Endothelial cell of umbilical vein (primary cell): ENCODE data around the gene EPC1. TPM values are rescaled to one million over a fixed set of nuclear protein-coding genes. Genes with fewer than 3 reads are reported as not detected.

Experiments used
- BruUV-seq: library from RNA; stranded (reverse); fragments of 400-500 nt; replicated peaks from 2 replicates; lab custom pipeline; 2021; lab: Mats Ljungman, UMichigan
- CTCF ChIA-PET: fragments of 300-600, 350-600 bp; sonication (Branson Sonifier 250); formaldehyde crosslinking; loops from one replicate; lab custom pipeline; 2021; ENCODE audit warnings: antibody characterized with exemption, inconsistent platforms; lab: Charles Lee
- POLR2A ChIA-PET: fragments of 300-600, 350-600 bp; sonication (Branson Sonifier 250); formaldehyde crosslinking; loops from one replicate; lab custom pipeline; 2021; ENCODE audit warnings: antibody characterized with exemption, inconsistent platforms; lab: Charles Lee
- DNase-seq: peaks from one replicate; pipeline ENCODE4 v3.0.0-alpha.2; 2011; ENCODE audit warnings: low read depth, low spot score
- FAIRE-seq: peaks from 2 replicates; lab custom pipeline; 2011; peaks lifted over from hg19 to GRCh38; lab: Jason Lieb, UNC
- H2AFZ ChIP-seq: 2 replicates; pipeline ENCODE4 v1.6.0; 2012; ENCODE audit warnings: low read depth, low read length, control low read depth, inconsistent platforms
- H3K27ac ChIP-seq: 2 replicates; pipeline ENCODE4 v1.5.1; 2011; ENCODE audit warnings: low read depth, mild to moderate bottlenecking, control low read depth, low read length, moderate library complexity; ENCODE audit not compliant: insufficient read depth
- H3K27me3 ChIP-seq, 2 experiments: 2 replicates each; pipeline versions ENCODE4 v1.6.0 to v1.6.1; 2011; ENCODE audit warnings: low read length in 2 of 2, mixed read lengths in 1 of 2; ENCODE audit not compliant: control insufficient read depth in 2 of 2, insufficient read depth in 2 of 2
- H3K36me3 ChIP-seq, 2 experiments: 2 replicates in 1 of 2; 3 replicates in 1 of 2; pipeline ENCODE4 v1.5.1; 2011; ENCODE audit warnings: low read length in 2 of 2, mild to moderate bottlenecking in 1 of 2, moderate library complexity in 1 of 2; ENCODE audit not compliant: control insufficient read depth in 2 of 2, insufficient read depth in 2 of 2; ENCODE audit errors: extremely low read depth in 1 of 2
- H3K4me1 ChIP-seq: 3 replicates; pipeline ENCODE4 v1.5.1; 2011; ENCODE audit warnings: mild to moderate bottlenecking, low read length; ENCODE audit not compliant: control insufficient read depth, insufficient read depth; ENCODE audit errors: extremely low read depth
- H3K4me2 ChIP-seq: 2 replicates; pipeline ENCODE4 v1.6.1; 2011; ENCODE audit warnings: low read length, control low read depth, mixed read lengths; ENCODE audit not compliant: insufficient read depth
- H3K4me3 ChIP-seq, 3 experiments: fragments of 200-600 bp in 1 of 3; sonication (generic), shearing (Covaris generic) in 1 of 3; replicated peaks in 1 of 3; 2 replicates each; pipeline ENCODE4 v1.5.1; 2011 to 2016; ENCODE audit warnings: control low read depth in 3 of 3, low read length in 3 of 3, mild to moderate bottlenecking in 2 of 3, inconsistent platforms in 1 of 3, low read depth in 1 of 3, moderate library complexity in 1 of 3; ENCODE audit not compliant: insufficient read depth in 1 of 3
- H3K79me2 ChIP-seq: 2 replicates; pipeline ENCODE4 v1.6.0; 2012; ENCODE audit warnings: low read length, inconsistent platforms; ENCODE audit not compliant: control insufficient read depth, insufficient read depth
- H3K9ac ChIP-seq: replicated peaks from 2 replicates; pipeline ENCODE3; 2011; ENCODE audit warnings: low read length, control low read depth; ENCODE audit not compliant: insufficient read depth; ENCODE audit errors: extremely low read depth
- H3K9me1 ChIP-seq: replicated peaks from 3 replicates; pipeline ENCODE4 v1.6.0; 2011; ENCODE audit warnings: mild to moderate bottlenecking, low read length; ENCODE audit not compliant: control insufficient read depth, insufficient read depth; ENCODE audit errors: extremely low read depth
- H3K9me3 ChIP-seq: replicated peaks from 2 replicates; pipeline ENCODE4 v1.5.1; 2012; ENCODE audit warnings: low read length, inconsistent platforms; ENCODE audit not compliant: control insufficient read depth, insufficient read depth
- H4K20me1 ChIP-seq: replicated peaks from 2 replicates; pipeline ENCODE3; 2011; ENCODE audit warnings: mild to moderate bottlenecking, low read length; ENCODE audit not compliant: control insufficient read depth, insufficient read depth; ENCODE audit errors: extremely low read depth
- EZH2 ChIP-seq: IDR thresholded peaks from 2 replicates; pipeline ENCODE4 v1.6.1; 2012; ENCODE audit warnings: borderline replicate concordance, low read depth, mild to moderate bottlenecking, moderate library complexity, low read length, inconsistent platforms; ENCODE audit not compliant: severe bottlenecking
- FOS ChIP-seq: IDR thresholded peaks from 2 replicates; pipeline ENCODE4 v1.6.1; 2011; ENCODE audit warnings: mild to moderate bottlenecking, low read length, moderate library complexity, borderline replicate concordance; ENCODE audit not compliant: insufficient read depth
- GATA2 ChIP-seq: IDR thresholded peaks from 2 replicates; pipeline ENCODE4 v1.7.0; 2011; ENCODE audit warnings: low read depth, mild to moderate bottlenecking, moderate library complexity, mixed read lengths, low read length; ENCODE audit not compliant: insufficient read length, insufficient read depth
- JUN ChIP-seq: IDR thresholded peaks from 2 replicates; pipeline ENCODE4 v1.6.1; 2011; ENCODE audit warnings: borderline replicate concordance, low read depth; ENCODE audit not compliant: insufficient read length, insufficient read depth
- MYC ChIP-seq: IDR thresholded peaks from one replicate; pipeline ENCODE4 v1.6.1; 2011; ENCODE audit warnings: mild to moderate bottlenecking, low read depth, low read length
- POLR2A ChIP-seq: IDR thresholded peaks from 2 replicates; pipeline ENCODE4 v1.6.1; 2012; ENCODE audit warnings: low read depth, mild to moderate bottlenecking, control low read depth, low read length
- POLR2AphosphoS5 ChIP-seq: IDR thresholded peaks from 2 replicates; pipeline ENCODE4 v1.6.1; 2012; ENCODE audit warnings: low read depth, mild to moderate bottlenecking, control low read depth, low read length, moderate library complexity; ENCODE audit not compliant: insufficient read depth
- dilution Hi-C: fragments of 300-500 bp; cut with MboI; formaldehyde crosslinking; loops from one replicate; pipeline ENCODE4 v1.15.0; 2019; ENCODE audit warnings: low sequenced_read_pairs; ENCODE audit not compliant: extremely low pct_ligation_motif_present
- intact Hi-C: fragments of 100-400 bp; cut with micrococcal nuclease; formaldehyde crosslinking; loops from one replicate; pipeline ENCODE4 v1.10.0; 2022
- polyA plus RNA-seq, 4 experiments: library from polyadenylated mRNA; depleted of rRNA in 3 of 4; stranded (reverse) in 3 of 4; unstranded in 1 of 4; fragments of >200 nt; gene quantifications; 2 replicates each; pipeline versions ENCODE4 v1.2.1 to v1.2.3, GENCODE V29; 2011 to 2012; ENCODE audit warnings: missing spikeins in 1 of 4
- total RNA-seq: library from RNA; stranded (reverse); gene quantifications from 2 replicates; pipeline ENCODE4 v1.2.3, GENCODE V29; 2021
- TF ChIP-seq, protein P1 (sequence below): IDR thresholded peaks from 2 replicates; pipeline ENCODE4 v1.6.1; 2011; ENCODE audit not compliant: insufficient read depth, insufficient read length
- TF ChIP-seq, protein P2 (sequence below), 2 donors: IDR thresholded peaks; 1 replicate in 1 of 2; 2 replicates in 1 of 2; pipeline ENCODE4 v1.5.1; 2011; ENCODE audit warnings: low read length in 2 of 2, mild to moderate bottlenecking in 2 of 2, moderate library complexity in 2 of 2, control low read depth in 1 of 2, inconsistent platforms in 1 of 2, low read depth in 1 of 2; ENCODE audit not compliant: insufficient read depth in 1 of 2; ENCODE audit errors: extremely low read depth in 1 of 2

EPC1 gene
- total and polyA plus RNA-seq, 2 donors (not counting 3 experiments of a cell fraction or from before 2014, with no cell fraction given): 27.9 to 39.0 TPM

GRCh38 chr10:32386623-32387260 lies 39.8 kb upstream of the EPC1 start:
- intact Hi-C loops (no loop called here), dilution Hi-C loops (no loop called here)
- ChIA-PET POLR2A (no interaction called here), CTCF (no interaction called here)
- Histone ChIP-seq H4K20me1 (no peaks in the 10 kb centered on the region), H3K36me3 (no peaks in the 10 kb centered on the region), H3K9me1 (no peaks in the 10 kb centered on the region), H3K27me3 (peaks cover 2 to 4% of the 10 kb centered on the region in 2 experiments), H3K9ac (no peak overlapping the region), H3K9me3 (no peaks in the 10 kb centered on the region), H3K4me1 (no peaks in the 10 kb centered on the region), H3K27ac (no peak overlapping the region), H3K4me2 (no peak overlapping the region), H2AFZ (no peak overlapping the region), H3K79me2 (no peaks in the 10 kb centered on the region), H3K4me3 (no peak overlapping the region)
- BruUV-seq: no TSS peak
- FAIRE-seq (no peak), DNase-seq (no peak)
- TF ChIP-seq GATA2 (no peak), FOS (no peak), POLR2A (no peak), EZH2 (no peak)
- TF ChIP-seq, protein P1, sequence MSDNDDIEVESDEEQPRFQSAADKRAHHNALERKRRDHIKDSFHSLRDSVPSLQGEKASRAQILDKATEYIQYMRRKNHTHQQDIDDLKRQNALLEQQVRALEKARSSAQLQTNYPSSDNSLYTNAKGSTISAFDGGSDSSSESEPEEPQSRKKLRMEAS: no peak

GRCh38 chr10:32384171-32384570 lies 37.2 kb upstream of the EPC1 start:
- POLR2A ChIA-PET: no interaction called here

More at GRCh38 chr10:32384171-32384570, 37.2 kb upstream of the EPC1 start:
- no peak overlapping the region for H3K4me3 ChIP-seq
- DNase-seq (no peak), FAIRE-seq (no peak)
- no peaks in the 10 kb centered on the region for H3K79me2 ChIP-seq
- BruUV-seq: no TSS peak
- H3K27ac ChIP-seq: no peak overlapping the region
- no peaks in the 10 kb centered on the region for H4K20me1 ChIP-seq
- H3K9me1 ChIP-seq: no peaks in the 10 kb centered on the region
- H3K9ac ChIP-seq: no peak overlapping the region
- H3K9me3 ChIP-seq: no peaks in the 10 kb centered on the region
- H2AFZ ChIP-seq: no peak overlapping the region
- TF ChIP-seq POLR2A (no peak), FOS (no peak), GATA2 (no peak), EZH2 (no peak), JUN (no peak), MYC (no peak), POLR2AphosphoS5 (no peak)
- TF ChIP-seq, protein P1: no peak
- TF ChIP-seq, protein P2, sequence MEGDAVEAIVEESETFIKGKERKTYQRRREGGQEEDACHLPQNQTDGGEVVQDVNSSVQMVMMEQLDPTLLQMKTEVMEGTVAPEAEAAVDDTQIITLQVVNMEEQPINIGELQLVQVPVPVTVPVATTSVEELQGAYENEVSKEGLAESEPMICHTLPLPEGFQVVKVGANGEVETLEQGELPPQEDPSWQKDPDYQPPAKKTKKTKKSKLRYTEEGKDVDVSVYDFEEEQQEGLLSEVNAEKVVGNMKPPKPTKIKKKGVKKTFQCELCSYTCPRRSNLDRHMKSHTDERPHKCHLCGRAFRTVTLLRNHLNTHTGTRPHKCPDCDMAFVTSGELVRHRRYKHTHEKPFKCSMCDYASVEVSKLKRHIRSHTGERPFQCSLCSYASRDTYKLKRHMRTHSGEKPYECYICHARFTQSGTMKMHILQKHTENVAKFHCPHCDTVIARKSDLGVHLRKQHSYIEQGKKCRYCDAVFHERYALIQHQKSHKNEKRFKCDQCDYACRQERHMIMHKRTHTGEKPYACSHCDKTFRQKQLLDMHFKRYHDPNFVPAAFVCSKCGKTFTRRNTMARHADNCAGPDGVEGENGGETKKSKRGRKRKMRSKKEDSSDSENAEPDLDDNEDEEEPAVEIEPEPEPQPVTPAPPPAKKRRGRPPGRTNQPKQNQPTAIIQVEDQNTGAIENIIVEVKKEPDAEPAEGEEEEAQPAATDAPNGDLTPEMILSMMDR (IDR thresholded peaks at IDR 0.05; ENCODE audit: extremely low read depth in 1 of 2, insufficient read depth in 1 of 2, low read depth in 1 of 2, low read length in 2 of 2): no peak
- intact Hi-C loops (no loop called here), dilution Hi-C loops (no loop called here)
- peaks cover 5% of the 10 kb centered on the region for H3K4me1 ChIP-seq
- H3K36me3 ChIP-seq: no peaks in the 10 kb centered on the region
- CTCF ChIA-PET: interaction anchor here (1.1 kb wide), 1 partner anchor 45 kb away, joined by 3 read pairs; no protein-coding TSS in a partner anchor
- H3K27me3 ChIP-seq: peaks cover 0 to 3% of the 10 kb centered on the region in 2 experiments
- no peak overlapping the region for H3K4me2 ChIP-seq
